Neural progenitor cell (in vitro differentiated cells): ENCODE measurements around the gene RCE1. TPM values are rescaled to one million over a fixed set of nuclear protein-coding genes. Genes with fewer than 3 reads are reported as not detected.

Experiments
- DNase-seq: peaks from one replicate; pipeline ENCODE4 v3.0.0-alpha.2; 2016; ENCODE audit warnings: low spot score
- H2AFZ ChIP-seq: fragments of 200-600 bp; sonication (generic); replicated peaks from 2 replicates; pipeline ENCODE4 v1.6.1; 2016; ENCODE audit warnings: antibody characterized with exemption
- H3F3A ChIP-seq: fragments of 200-600 bp; sonication (generic); 2 replicates; pipeline ENCODE4 v1.6.1; 2016; ENCODE audit warnings: antibody characterized with exemption, low read depth
- H3K27ac ChIP-seq: fragments of 200-600 bp; sonication (generic); 2 replicates; pipeline ENCODE4 v1.5.1; 2016; ENCODE audit warnings: mild to moderate bottlenecking
- H3K27me3 ChIP-seq: fragments of 200-600 bp; sonication (generic); 2 replicates; pipeline ENCODE4 v1.6.1; 2016; ENCODE audit warnings: mild to moderate bottlenecking, moderate library complexity
- H3K36me3 ChIP-seq: fragments of 200-600 bp; sonication (generic); 2 replicates; pipeline ENCODE4 v1.5.1; 2016
- H3K4me1 ChIP-seq: fragments of 200-600 bp; sonication (generic); 2 replicates; pipeline ENCODE4 v1.6.1; 2016; ENCODE audit warnings: mixed run types
- H3K4me2 ChIP-seq: fragments of 200-600 bp; sonication (generic); 2 replicates; pipeline ENCODE4 v1.6.1; 2016
- H3K4me3 ChIP-seq: fragments of 200-600 bp; sonication (generic); 2 replicates; pipeline ENCODE4 v1.5.1; 2016
- H3K79me2 ChIP-seq: fragments of 200-600 bp; sonication (generic); 2 replicates; pipeline ENCODE4 v1.6.1; 2016; ENCODE audit warnings: low read depth
- H3K9ac ChIP-seq: fragments of 200-600 bp; sonication (generic); 2 replicates; pipeline ENCODE4 v1.6.1; 2016
- H3K9me3 ChIP-seq: fragments of 200-600 bp; sonication (generic); 2 replicates; pipeline ENCODE4 v1.5.1; 2016; ENCODE audit warnings: low read depth
- H4K20me1 ChIP-seq: fragments of 200-600 bp; sonication (generic); 2 replicates; pipeline ENCODE4 v1.6.1; 2016; ENCODE audit warnings: low read depth
- H3K27ac Mint-ChIP-seq: 3 replicates; pipeline ENCODE4 v1.8.0; 2021; ENCODE audit warnings: mixed read lengths
- H3K27me3 Mint-ChIP-seq: 2 replicates; pipeline ENCODE4 v1.8.0; 2022; ENCODE audit warnings: low read depth, mild to moderate bottlenecking, inconsistent platforms, moderate library complexity, mixed read lengths; ENCODE audit not compliant: insufficient read depth
- H3K36me3 Mint-ChIP-seq: 3 replicates; pipeline ENCODE4 v1.8.0; 2021; ENCODE audit warnings: mixed read lengths
- H3K4me1 Mint-ChIP-seq: 3 replicates; pipeline ENCODE4 v1.8.0; 2021; ENCODE audit warnings: mixed read lengths
- H3K4me3 Mint-ChIP-seq: 3 replicates; pipeline ENCODE4 v1.8.0; 2021; ENCODE audit warnings: mild to moderate bottlenecking, moderate library complexity, mixed read lengths
- H3K9me3 Mint-ChIP-seq: 3 replicates; pipeline ENCODE4 v1.8.0; 2020; ENCODE audit warnings: mixed read lengths
- EZH2 ChIP-seq: fragments of 200-600 bp; sonication (generic); IDR thresholded peaks from 2 replicates; pipeline ENCODE4 v1.6.1; 2017; ENCODE audit warnings: antibody characterized with exemption, mild to moderate bottlenecking, moderate library complexity
- EZH2phosphoT487 ChIP-seq: fragments of 200-600 bp; sonication (generic); IDR thresholded peaks from 2 replicates; pipeline ENCODE4 v1.6.1; 2017; ENCODE audit warnings: antibody characterized with exemption
- total RNA-seq: library from RNA; depleted of rRNA; stranded (reverse); fragments of >200 nt; gene quantifications from 2 replicates; pipeline ENCODE4 v1.2.3, GENCODE V29; 2015; ENCODE audit warnings: low replicate concordance
- TF ChIP-seq, protein P1 (sequence below): fragments of 200-600 bp; sonication (generic); IDR thresholded peaks from 2 replicates; pipeline ENCODE4 v1.5.1; 2017; ENCODE audit warnings: antibody characterized with exemption, mild to moderate bottlenecking

Gene RCE1
- total RNA-seq, 1 donor from 2014 or later, result 13.7 TPM

DNA sequence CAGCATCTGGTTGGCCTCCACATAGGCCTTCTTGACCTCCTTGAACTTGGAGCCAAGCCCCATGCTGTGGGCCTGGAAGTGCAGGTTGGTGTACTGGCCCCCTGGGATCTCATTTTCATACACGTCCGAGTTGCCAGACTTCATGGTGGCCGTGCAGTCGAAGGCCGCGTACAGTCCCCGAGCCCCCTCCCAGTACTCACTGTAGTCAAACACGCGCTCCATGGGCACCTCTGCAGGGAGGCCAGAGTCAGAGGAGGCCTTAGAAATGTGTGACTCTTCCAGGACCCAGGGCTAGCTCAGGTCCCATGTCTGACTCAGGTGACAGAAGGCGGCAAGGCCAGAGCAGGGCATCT lies 7.0 kb downstream of the RCE1 start:
- Histone ChIP-seq H3K27me3 (no peaks in the 10 kb centered on the region), H3K9me3 (no peaks in the 10 kb centered on the region), H3K4me2 (no peak overlapping the region), H3F3A (peaks cover 3% of the 10 kb centered on the region), H4K20me1 (peaks cover 10% of the 10 kb centered on the region), H3K27ac (no peak overlapping the region), H3K4me1 (peaks cover under 1% of the 10 kb centered on the region), H3K9ac (no peak overlapping the region), H3K4me3 (no peak overlapping the region), H2AFZ (no peak overlapping the region), H3K79me2 (peaks cover under 1% of the 10 kb centered on the region), H3K36me3 (no peaks in the 10 kb centered on the region)
- Mint-ChIP-seq H3K4me3 (no peak overlapping the region), H3K9me3 (peaks cover 2% of the 10 kb centered on the region), H3K27me3 (peaks cover 12% of the 10 kb centered on the region), H3K36me3 (peaks cover 6% of the 10 kb centered on the region), H3K27ac (no peak overlapping the region), H3K4me1 (peaks cover 8% of the 10 kb centered on the region)
- DNase-seq, result no peak
- no peak for TF ChIP-seq EZH2phosphoT487
- TF ChIP-seq, protein P1, sequence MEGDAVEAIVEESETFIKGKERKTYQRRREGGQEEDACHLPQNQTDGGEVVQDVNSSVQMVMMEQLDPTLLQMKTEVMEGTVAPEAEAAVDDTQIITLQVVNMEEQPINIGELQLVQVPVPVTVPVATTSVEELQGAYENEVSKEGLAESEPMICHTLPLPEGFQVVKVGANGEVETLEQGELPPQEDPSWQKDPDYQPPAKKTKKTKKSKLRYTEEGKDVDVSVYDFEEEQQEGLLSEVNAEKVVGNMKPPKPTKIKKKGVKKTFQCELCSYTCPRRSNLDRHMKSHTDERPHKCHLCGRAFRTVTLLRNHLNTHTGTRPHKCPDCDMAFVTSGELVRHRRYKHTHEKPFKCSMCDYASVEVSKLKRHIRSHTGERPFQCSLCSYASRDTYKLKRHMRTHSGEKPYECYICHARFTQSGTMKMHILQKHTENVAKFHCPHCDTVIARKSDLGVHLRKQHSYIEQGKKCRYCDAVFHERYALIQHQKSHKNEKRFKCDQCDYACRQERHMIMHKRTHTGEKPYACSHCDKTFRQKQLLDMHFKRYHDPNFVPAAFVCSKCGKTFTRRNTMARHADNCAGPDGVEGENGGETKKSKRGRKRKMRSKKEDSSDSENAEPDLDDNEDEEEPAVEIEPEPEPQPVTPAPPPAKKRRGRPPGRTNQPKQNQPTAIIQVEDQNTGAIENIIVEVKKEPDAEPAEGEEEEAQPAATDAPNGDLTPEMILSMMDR, result no peak
- no peak for TF ChIP-seq EZH2

DNA sequence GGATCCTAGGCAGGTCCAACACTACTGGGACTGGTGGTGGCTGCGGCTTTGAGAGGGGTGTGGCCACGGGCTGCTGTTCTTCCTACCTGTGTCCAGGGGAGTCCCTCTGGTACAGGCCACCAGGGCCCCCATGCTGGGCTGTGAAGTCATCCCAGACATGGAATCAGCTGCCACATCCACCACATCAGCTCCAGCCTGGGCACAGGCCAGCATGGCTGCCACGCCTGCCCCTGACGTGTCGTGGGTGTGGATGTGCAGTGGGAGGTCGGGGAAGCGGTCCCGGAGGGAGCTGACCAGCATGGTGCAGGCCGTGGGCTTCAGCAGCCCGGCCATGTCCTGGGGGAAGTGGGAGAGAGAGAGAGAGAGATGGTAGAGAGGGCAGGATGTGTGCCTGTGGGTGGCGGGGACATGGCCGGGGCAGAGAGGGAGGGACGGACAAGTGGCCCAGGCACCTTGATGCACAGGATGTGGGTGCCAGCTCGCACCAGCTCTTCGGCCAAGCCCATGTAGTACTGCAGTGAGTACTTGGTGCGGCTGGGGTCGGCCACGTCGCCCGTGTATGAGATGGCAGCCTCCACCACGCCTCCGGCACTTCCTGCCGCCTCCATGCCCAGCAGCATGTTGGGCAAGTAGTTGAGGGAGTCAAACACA lies 7.5 kb downstream of the RCE1 start:
- Mint-ChIP-seq H3K9me3 (peaks cover 2% of the 10 kb centered on the region), H3K4me1 (peaks cover 12% of the 10 kb centered on the region), H3K27ac (no peak overlapping the region), H3K36me3 (peaks cover 4% of the 10 kb centered on the region), H3K4me3 (no peak overlapping the region), H3K27me3 (peaks cover 11% of the 10 kb centered on the region)
- H2AFZ ChIP-seq, result no peak overlapping the region
- DNase-seq, result no peak
- H3K36me3 ChIP-seq, result no peaks in the 10 kb centered on the region
- H3K4me3 ChIP-seq, result no peak overlapping the region
- H3K4me1 ChIP-seq, result peaks cover 6% of the 10 kb centered on the region
- H3K4me2 ChIP-seq, result no peak overlapping the region
- H3K27me3 ChIP-seq, result no peaks in the 10 kb centered on the region
- H3K9ac ChIP-seq, result no peak overlapping the region
- TF ChIP-seq, protein P1, result no peak
- TF ChIP-seq EZH2, result no peak
- H3K79me2 ChIP-seq, result no peaks in the 10 kb centered on the region
- H3K27ac ChIP-seq, result no peak overlapping the region
- H3K9me3 ChIP-seq, result no peaks in the 10 kb centered on the region
- H3F3A ChIP-seq, result peaks cover 8% of the 10 kb centered on the region
- peaks cover 5% of the 10 kb centered on the region for H4K20me1 ChIP-seq

DNA sequence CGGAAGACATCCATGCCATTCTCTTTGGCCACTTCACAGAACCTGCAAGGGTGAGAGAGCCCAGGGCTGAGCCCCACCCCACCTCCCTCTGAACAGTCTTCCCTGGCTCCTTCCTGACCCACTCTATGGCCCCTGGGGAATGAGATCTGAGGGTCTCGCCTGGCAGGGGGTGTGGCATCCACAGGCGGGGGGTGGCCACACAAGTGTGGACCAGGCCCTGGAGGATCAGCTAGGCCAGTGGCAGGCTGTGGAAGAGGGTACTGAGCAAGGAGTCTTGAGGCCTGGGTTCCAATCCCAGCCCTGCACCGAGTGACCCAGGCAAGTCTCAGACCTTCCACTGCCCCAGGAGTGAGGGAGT lies 8.0 kb downstream of the RCE1 start:
- H3K27me3 ChIP-seq, result no peaks in the 10 kb centered on the region
- no peak overlapping the region for H3K4me3 ChIP-seq
- H3K36me3 ChIP-seq, result no peaks in the 10 kb centered on the region
- H3K9me3 Mint-ChIP-seq, result peaks cover 2% of the 10 kb centered on the region
- no peak overlapping the region for H3K9ac ChIP-seq
- peaks cover 3% of the 10 kb centered on the region for H4K20me1 ChIP-seq
- DNase-seq, result no peak
- H3K4me3 Mint-ChIP-seq, result no peak overlapping the region
- peaks cover 9% of the 10 kb centered on the region for H3K27me3 Mint-ChIP-seq
- no peak overlapping the region for H3K27ac Mint-ChIP-seq
- H3K4me1 Mint-ChIP-seq, result peaks cover 13% of the 10 kb centered on the region
- peaks cover 12% of the 10 kb centered on the region for H3F3A ChIP-seq
- TF ChIP-seq, protein P1, result no peak
- TF ChIP-seq EZH2phosphoT487 (no peak), EZH2 (no peak)
- H3K4me2 ChIP-seq, result no peak overlapping the region
- no peak overlapping the region for H3K27ac ChIP-seq
- H3K36me3 Mint-ChIP-seq, result peaks cover 4% of the 10 kb centered on the region
- no peaks in the 10 kb centered on the region for H3K9me3 ChIP-seq
- no peaks in the 10 kb centered on the region for H3K79me2 ChIP-seq
- peaks cover 7% of the 10 kb centered on the region for H3K4me1 ChIP-seq
- no peak overlapping the region for H2AFZ ChIP-seq
